ENCODE results near the gene C16orf78. TPM values are rescaled to one million over a fixed set of nuclear protein-coding genes. Genes with fewer than 3 reads are reported as not detected.

Gene C16orf78
- total RNA-seq, 2 donors from 2014 or later: not detected

DNA sequence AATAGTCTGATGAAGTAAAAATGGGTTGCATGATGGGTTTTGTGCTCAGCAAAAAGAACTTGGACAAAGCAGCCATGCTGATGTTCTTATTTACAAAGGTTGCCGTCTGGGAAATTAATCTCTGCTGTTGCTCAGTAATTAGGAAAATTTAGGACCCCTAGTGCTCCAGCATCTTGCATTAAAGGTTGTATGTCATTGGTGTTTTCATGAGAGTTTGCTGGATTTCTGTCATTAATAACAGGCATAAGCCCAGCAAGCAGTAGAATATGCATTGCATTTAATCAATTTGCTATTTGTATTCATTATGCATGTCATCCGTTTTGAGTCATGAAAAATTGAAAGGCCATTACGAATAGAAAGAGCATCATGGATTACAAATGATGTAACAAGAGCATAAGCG, 45.3 kb upstream of the C16orf78 start:
- Histone ChIP-seq H3K4me1 (ENCODE audit: control insufficient read depth, insufficient read depth, low read length) (no peaks in the 10 kb centered on the region), H3K36me3 (ENCODE audit: control insufficient read depth, insufficient read depth, low read length) (no peaks in the 10 kb centered on the region), H3K27me3 (ENCODE audit: control insufficient read depth, insufficient read depth, low read length, poor library complexity, severe bottlenecking) (no peaks in the 10 kb centered on the region), H3K4me3 (ENCODE audit: low read length) (no peak overlapping the region), H3K9me3 (ENCODE audit: control insufficient read depth, low read length) (no peaks in the 10 kb centered on the region), H3K27ac (ENCODE audit: low read depth, low read length) (no peak overlapping the region), H3K9ac (ENCODE audit: extremely low read depth, low read length, poor library complexity, severe bottlenecking) (no peak overlapping the region)
- H3K36me3 Mint-ChIP-seq (ENCODE audit: low read depth): no peaks in the 10 kb centered on the region
- no peak overlapping the region for H3K4me3 Mint-ChIP-seq
- H3K27me3 Mint-ChIP-seq (ENCODE audit: insufficient read depth): no peaks in the 10 kb centered on the region
- 87 to 96% methylated on average over 3 to 4 of the region's 4 CpGs for WGBS, 2 experiments (ENCODE audit: insufficient coverage in 1 of 2, insufficient read length in 1 of 2)
- H3K9me3 Mint-ChIP-seq: no peaks in the 10 kb centered on the region
- TF ChIP-seq, protein P1, sequence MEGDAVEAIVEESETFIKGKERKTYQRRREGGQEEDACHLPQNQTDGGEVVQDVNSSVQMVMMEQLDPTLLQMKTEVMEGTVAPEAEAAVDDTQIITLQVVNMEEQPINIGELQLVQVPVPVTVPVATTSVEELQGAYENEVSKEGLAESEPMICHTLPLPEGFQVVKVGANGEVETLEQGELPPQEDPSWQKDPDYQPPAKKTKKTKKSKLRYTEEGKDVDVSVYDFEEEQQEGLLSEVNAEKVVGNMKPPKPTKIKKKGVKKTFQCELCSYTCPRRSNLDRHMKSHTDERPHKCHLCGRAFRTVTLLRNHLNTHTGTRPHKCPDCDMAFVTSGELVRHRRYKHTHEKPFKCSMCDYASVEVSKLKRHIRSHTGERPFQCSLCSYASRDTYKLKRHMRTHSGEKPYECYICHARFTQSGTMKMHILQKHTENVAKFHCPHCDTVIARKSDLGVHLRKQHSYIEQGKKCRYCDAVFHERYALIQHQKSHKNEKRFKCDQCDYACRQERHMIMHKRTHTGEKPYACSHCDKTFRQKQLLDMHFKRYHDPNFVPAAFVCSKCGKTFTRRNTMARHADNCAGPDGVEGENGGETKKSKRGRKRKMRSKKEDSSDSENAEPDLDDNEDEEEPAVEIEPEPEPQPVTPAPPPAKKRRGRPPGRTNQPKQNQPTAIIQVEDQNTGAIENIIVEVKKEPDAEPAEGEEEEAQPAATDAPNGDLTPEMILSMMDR (conservative IDR thresholded peaks at IDR 0.05): no peak
- no peaks in the 10 kb centered on the region for H3K4me1 Mint-ChIP-seq
- H3K27ac Mint-ChIP-seq: no peak overlapping the region
- no peak for DNase-seq

DNA sequence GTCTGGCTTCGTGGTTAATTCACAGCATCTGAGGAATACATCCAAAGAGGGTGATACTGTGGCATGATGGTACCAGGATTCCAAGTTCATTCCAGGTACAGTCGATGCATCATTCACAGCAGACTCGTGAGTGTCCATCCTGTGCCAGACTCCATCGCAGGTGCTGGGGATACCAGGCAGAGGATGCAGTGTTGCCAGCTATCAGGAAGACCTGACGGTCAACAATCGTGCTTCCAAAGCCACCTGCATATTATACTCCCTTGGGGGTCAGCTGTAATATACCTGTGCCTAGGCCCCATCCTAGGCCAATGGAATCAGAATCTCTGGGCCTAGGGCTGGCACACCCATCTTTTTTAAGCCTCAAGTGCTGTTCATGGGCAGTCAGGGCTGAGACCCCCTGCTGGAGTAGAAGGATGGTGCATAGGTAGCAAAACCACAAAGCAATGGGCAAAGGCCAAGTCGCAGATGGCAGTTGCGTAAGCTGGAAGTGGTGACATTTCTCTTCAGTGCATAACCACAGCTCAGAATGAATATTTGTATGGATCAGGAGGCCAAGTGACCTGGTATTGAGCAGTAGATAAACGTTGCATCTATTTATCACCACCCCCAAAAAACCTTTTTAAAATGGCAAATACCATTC, 42.9 kb upstream of the C16orf78 start:
- H3K9me3 Mint-ChIP-seq: no peaks in the 10 kb centered on the region
- H3K36me3 ChIP-seq (ENCODE audit: control insufficient read depth, insufficient read depth, low read length): no peaks in the 10 kb centered on the region

DNA sequence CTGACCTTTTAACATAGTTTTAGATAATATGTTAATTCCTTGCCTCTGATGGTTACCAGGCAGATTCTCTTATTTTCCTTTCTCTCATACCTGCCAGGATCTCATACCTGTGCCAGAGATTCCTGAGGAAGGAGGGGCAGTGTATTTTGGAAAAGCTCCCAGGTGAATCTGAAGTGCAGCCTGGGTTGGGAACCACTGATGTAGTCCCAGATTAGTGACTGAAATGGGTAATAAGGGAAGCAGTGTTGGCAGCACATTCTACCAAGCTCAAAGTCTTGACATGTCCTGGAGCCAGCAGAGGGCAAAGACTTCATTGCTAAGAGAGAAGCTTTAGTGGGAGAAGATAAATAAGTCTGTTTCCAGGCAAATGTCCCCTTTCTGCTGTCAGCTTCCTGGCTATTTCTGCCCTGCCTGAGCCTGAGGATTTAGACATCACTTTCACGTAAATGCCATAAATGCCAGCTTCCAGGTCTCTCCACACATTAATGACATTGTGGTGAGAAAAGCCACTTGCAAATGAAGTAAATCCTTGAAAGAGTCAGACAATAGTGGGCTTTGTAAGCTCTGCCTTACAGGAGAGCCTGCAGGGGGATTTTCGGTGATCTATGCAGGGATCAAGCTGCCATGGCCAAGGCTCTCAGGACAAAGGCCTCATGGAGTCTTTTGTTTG, 40.9 kb upstream of the C16orf78 start:
- TF ChIP-seq, protein P1 (conservative IDR thresholded peaks at IDR 0.05): no peak
- H3K27me3 ChIP-seq (ENCODE audit: control insufficient read depth, insufficient read depth, low read length, poor library complexity, severe bottlenecking): no peaks in the 10 kb centered on the region
- Mint-ChIP-seq H3K9me3 (no peaks in the 10 kb centered on the region), H3K4me1 (no peaks in the 10 kb centered on the region), H3K4me3 (no peak overlapping the region), H3K36me3 (ENCODE audit: low read depth) (no peaks in the 10 kb centered on the region), H3K27me3 (ENCODE audit: insufficient read depth) (no peaks in the 10 kb centered on the region), H3K27ac (no peak overlapping the region)
- no peak overlapping the region for H3K27ac ChIP-seq (ENCODE audit: low read depth, low read length)
- no peak overlapping the region for H3K9ac ChIP-seq (ENCODE audit: extremely low read depth, low read length, poor library complexity, severe bottlenecking)
- H3K36me3 ChIP-seq (ENCODE audit: control insufficient read depth, insufficient read depth, low read length): no peaks in the 10 kb centered on the region
- no peak for DNase-seq
- WGBS, 2 experiments (ENCODE audit: insufficient coverage in 1 of 2, insufficient read length in 1 of 2): 67 to 69% methylated on average over 2 of the region's 2 CpGs
- no peaks in the 10 kb centered on the region for H3K9me3 ChIP-seq (ENCODE audit: control insufficient read depth, low read length)
- H3K4me1 ChIP-seq (ENCODE audit: control insufficient read depth, insufficient read depth, low read length): no peaks in the 10 kb centered on the region
- H3K4me3 ChIP-seq (ENCODE audit: low read length): no peak overlapping the region

More for the DNA sequence above, 42.9 kb upstream of the C16orf78 start:
- Histone ChIP-seq H3K4me3 (ENCODE audit: low read length) (no peak overlapping the region), H3K4me1 (ENCODE audit: control insufficient read depth, insufficient read depth, low read length) (no peaks in the 10 kb centered on the region), H3K27ac (ENCODE audit: low read depth, low read length) (no peak overlapping the region), H3K9me3 (ENCODE audit: control insufficient read depth, low read length) (no peaks in the 10 kb centered on the region), H3K9ac (ENCODE audit: extremely low read depth, low read length, poor library complexity, severe bottlenecking) (no peak overlapping the region), H3K27me3 (ENCODE audit: control insufficient read depth, insufficient read depth, low read length, poor library complexity, severe bottlenecking) (no peaks in the 10 kb centered on the region)
- Mint-ChIP-seq H3K27ac (no peak overlapping the region), H3K36me3 (ENCODE audit: low read depth) (no peaks in the 10 kb centered on the region), H3K4me1 (no peaks in the 10 kb centered on the region), H3K27me3 (ENCODE audit: insufficient read depth) (no peaks in the 10 kb centered on the region), H3K4me3 (no peak overlapping the region)
- no peak for DNase-seq
- 82 to 90% methylated on average over 8 to 9 of the region's 9 CpGs for WGBS, 2 experiments (ENCODE audit: insufficient coverage in 1 of 2, insufficient read length in 1 of 2)
- TF ChIP-seq, protein P1 (conservative IDR thresholded peaks at IDR 0.05): peak; percentile 40
